ENCODE measurements around the gene FAM117A.
"Not testable (repeated sequence)": the region's sequence is repeated elsewhere in the genome, so short reads cannot be mapped to it uniquely, and the experiment has no call there.

The FAM117A gene

DNA sequence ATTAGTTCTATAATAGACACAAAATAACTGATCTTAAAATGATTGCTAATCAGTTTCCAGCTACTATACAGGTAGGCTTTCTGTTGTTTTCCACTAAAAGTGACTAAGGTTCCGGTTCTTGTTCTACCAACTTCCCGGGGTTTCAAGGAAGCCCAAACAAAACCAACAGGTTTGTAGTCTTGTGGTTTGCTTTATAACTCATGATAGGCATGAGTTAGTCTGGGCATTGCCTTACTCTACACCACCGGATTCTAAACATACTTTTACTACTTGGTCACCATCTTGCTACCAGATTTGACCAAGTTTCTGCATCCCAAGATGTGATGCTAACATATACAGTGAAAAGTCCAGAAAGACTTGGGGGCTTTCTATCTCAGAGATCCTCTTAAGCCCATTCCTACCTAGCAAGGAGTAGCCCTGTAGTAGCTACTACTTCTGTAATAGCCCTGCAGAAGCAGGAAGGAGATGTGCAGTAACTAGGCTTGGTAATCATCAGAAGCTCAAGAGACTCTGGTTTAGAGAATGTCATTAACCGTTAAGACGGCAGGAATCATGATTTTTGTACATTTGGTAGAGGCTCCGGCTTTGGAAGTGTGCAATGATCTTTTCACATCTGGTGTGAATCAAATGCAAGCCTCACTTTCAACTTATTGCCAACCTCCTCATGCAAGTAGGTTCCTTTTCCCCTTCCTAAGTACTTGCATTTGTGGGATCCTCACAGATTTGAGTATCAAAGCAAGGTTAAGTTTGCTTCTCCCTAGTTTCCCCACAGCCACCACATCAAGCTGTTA lies 1.6 kb downstream of the FAM117A start:
- DNase-seq, result no peak

DNA sequence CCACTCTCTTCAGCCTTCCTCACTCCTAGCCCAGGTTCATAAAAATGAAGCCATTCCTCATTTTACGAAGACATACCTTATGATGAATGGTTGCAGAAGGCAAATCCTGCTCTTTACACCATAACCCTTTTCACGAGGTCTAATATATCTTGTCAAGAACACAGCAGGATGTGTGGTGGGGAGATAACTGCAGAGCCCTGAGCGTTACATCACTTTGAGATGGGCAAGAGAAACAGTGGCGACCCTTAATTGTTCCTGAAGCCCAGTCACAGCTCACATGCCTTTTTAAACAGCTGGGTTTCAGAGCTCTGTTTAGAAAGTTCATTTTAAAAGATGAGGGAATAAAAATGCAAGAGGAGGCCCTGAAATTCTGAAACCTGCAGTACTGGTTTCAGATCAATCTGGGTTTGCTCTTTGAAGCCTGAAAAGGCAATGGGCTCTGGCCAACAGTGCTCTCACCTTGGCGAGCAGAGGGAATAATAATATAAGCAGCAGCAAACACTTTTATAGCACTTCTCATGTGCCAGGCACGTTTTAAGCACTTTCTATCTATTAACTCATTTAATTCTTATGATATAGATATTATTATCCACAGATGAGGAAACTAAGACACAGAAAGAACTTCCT lies 2.9 kb downstream of the FAM117A start:
- no peak for DNase-seq

DNA sequence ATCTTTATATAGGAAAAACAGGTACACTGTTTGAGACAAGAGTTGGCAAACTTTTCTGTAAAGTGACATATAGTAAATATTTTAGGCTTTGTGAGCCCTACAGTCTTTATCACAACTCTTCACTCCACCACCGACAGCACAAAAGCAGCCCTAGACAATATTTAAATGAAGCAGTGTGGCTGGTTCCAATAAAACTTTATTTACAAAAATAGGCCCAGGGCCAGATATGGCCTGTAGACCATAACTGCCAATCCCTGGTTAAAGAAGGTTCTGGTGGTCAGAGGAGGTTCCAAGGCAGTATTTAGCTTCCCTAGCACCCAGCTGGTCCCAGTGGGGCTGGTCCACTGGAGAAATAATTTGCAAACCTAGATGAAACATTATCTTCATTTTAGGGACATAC lies 3.6 kb downstream of the FAM117A start:
- DNase-seq, result no peak

DNA sequence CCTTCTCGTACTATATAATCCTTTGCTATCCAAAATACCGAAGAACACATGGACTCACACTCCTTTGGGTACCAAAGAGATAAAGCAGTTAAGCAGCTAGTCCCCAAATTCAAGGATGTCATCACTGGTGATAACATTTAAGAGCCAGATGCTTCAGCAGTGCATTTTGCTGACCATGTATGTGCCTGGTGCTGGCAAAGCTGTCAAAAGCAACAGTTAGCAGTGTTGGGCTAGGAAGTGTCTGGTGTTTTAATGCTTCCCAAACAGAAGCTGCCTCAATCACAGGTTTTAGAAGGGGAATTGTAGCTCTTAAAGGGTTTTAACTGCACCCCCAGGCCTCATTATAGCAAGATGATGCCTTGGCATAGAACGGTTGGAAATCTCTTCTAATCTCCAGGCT lies 4.7 kb downstream of the FAM117A start:
- DNase-seq, result no peak

DNA sequence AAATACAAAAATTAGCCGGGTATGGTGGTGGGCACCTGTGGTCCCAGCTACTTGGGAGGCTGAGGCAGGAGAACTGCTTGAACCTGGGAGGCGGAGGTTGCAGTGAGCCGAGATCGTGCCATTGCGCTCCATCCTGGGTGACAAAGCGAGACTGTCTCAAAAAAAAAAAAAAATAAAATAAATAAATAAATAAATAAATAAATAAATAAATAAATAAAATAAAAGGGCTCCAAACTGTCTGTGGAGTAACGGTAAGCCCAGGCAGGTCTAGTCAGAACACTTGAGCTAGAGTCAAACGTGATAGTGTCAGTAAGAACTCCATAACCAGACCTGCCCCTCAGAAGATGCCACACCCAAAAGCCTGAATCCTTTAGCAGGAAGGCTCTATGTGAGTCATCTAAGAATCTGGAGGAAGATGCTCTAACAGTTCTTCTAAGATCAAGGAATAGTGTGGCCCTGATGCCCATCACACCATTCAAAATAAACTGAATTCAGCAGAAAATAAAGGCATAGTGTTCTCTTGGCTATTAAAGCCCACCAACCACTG lies 5.4 kb downstream of the FAM117A start:
- not testable (repeated sequence) for DNase-seq

DNA sequence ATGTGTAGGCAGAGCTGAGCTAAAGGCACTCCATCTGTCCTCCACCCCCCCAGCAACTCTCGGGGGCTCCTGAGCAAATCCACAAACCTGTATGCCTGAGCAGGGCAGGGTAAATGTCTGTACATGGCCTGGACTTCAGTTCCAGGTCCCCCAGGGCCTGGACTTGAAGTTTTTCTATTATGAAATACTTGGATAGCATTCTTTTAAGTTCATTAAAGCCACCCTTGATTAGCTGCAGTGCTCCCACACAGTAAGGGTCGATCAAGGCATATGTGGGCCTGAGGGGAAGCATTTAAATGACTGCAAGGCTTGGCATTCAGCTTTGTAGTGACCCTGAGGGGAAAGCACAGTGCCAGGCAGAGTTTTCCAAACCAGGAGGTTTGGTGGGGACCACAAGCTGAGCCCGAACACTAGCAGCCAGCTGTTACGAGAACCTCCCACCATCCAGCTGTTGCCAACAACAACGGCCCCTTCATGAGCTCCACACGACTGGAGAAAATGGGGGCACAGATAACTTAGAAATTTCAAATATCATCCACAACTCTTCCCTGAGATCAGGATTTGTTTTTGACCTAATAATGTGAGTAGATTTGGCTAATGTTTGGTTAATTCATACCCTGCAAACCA lies 6.7 kb downstream of the FAM117A start:
- DNase-seq, result no peak

DNA sequence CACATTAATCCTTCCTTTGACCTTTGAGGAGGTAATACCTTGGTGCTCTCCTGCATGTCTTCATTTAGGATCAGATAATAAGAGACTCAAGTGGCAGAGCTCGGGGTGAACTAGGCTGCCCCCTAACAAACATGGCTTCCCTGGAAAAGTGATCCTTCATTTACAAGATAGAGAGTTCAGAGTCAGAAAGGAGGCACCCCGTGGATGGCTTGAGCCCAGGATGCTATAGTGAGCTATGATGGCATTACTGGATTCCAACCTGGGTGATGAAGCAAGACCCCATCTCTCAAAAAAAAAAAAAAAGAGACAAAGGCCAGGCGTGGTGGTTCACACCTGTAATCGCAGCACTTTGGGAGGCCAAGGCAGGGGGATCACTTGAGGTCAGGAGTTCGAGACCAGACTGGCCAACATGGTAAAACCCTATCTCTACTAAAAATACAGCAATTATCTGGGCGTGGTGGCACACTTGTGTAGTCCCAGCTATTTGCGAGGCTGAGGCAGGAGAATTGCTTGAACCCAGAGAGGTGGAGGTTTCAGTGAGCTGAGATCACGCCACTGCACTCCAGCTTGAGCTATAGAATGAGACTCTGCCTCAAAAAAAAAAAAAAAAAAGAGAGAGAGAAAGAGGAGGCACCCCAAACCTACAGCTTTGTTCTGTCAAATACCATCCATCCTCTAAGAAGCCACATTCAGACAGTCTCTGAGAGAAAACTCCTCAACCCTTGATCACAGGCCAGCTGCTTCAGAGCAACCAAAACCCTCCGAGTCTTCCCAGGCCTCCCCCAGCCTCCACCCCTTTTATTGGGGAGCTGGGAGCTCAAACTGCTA lies 7.4 kb downstream of the FAM117A start:
- no peak for DNase-seq

DNA sequence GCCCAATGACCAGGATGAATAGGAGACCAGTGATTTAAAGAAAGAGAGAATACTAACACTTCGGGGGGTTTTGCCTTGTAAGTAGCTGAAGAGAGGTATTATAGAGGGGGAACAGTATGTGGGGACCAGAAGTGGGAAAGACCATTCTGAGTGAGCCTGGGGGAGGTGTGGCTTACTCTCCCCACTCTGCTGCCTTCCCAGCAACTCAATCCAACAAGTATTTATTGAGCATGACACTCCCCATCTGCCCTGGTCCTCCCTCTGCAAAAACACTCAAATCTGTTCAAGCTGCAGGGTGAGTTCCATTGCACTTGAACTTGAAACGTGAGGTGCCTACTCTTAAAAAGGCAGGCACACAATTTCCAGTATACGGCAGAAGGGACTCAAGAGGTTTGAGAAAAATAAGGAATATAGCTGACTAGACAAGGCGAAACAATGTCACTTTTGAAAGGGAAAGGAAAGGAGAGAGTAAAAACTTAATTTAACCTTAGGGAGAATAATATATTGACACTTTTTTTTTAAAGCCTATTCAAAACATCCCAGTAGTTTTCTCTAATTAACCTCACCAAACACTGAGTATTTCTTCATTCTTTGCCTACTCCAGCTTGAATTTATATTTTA lies 8.2 kb downstream of the FAM117A start:
- DNase-seq, result no peak

DNA sequence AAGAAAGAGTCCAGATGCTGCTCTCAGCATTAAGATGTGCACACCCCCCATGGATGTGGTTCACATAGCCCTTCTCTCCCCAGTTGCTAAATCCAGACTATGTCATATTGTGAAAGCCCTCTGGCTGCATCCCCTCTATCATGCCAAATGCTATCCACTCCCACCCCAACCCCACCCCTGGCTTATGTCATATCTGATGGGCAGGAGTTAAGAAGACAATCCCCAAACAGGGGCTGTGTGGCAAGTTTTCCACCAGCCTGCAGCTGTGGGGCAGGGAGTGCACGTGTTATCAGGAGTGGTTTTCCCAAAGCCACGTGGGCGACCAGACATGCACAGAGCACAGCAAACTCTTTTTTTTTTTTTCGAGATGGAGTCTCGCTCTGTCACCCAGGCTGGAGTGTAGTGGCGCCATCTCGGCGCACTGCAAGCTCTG lies 10.0 kb downstream of the FAM117A start:
- no peak for DNase-seq

DNA sequence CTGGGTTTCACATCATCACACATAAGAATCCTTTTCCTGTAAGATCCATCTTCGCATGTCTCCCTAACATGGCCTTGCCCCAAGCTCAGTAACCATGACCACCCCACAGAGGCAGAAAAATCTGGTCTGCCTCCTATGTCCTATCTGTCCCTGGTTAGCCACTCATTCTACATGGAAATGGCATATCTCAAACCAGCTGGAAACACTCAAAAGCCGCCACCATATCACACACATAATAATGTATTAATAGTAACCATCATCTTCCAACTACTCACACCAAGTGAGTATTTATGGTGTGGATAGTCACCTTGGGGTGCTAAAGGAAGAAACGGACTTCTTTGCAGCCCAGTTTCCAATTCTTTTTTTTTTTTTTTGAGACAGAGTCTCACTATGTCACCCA lies 11.4 kb downstream of the FAM117A start:
- DNase-seq, result no peak

DNA sequence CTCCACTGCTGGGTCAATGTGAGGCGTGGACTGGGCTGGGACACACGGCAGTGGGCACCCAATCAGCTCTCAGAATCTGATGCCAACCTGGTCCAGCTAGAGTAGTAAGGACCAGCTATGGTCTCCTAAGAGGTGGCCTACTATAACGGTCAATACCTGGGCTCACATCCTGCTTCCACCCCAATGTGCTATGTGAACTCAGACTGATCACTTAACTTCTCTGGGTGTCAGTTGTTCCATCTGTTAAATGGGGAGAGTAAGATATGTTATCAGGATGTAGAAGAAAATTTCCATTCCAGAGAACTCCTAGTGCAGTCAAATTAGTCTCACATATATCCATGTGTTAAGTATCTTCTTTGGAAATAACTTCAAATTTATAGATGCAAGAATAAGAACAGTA lies 14.2 kb downstream of the FAM117A start:
- DNase-seq, result no peak

DNA sequence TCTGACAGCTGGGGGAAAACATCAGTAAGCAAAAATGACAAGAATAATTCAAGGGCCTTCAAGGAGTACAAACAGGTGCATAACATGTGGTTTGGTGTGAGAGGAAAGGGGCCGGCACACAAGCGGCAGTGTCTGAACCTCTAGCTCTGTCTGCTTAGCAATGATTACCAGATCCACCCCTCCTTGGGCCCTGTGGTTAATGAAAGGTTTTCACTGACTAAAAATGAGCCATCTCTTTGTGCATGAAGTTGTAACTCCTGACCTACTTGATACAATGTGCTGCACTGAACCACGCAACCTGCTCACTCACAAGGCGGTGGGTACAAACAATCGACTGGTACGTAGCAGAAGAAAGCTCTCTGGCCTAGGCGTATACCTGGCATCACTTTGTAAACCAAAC lies 15.1 kb downstream of the FAM117A start:
- DNase-seq, result peak; percentile 53

DNA sequence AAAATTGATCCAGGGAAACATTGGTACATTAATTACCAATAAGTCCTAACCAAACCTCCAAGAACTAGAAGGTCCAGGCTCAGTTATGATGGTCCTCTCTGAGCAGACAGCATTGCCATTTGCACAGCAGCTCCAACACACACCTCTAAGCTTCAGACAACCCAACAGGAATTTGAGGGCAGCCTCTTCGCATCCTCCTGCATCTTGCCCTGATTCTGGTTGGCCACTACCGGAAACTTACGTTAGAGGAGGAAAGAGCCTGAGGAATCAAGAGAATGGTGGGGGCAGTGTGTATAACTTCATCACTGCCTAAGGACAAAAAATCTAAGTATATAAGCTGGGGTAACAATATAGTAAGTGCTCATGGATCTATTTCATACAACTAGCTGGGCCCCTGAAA lies 15.7 kb downstream of the FAM117A start:
- DNase-seq, result no peak

DNA sequence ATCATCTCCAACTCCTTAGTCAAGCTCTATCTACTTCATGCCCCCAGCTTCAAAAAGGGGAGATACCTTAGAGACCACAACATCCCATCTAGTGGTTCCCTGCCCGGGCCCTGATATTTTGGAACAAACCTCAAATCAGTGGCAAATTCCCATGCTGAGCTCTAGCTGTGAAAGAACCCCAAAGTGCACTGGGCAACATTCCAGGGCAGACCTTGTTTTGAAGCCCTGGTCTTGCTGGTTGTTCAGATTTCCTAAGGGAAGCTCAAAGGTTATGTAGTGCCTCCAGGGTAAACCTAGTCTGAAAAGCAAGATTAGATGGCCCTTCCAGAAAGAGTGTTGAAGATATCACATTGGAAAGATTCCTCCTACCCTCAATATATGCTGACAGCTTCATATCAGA lies 16.3 kb downstream of the FAM117A start:
- DNase-seq, result no peak

DNA sequence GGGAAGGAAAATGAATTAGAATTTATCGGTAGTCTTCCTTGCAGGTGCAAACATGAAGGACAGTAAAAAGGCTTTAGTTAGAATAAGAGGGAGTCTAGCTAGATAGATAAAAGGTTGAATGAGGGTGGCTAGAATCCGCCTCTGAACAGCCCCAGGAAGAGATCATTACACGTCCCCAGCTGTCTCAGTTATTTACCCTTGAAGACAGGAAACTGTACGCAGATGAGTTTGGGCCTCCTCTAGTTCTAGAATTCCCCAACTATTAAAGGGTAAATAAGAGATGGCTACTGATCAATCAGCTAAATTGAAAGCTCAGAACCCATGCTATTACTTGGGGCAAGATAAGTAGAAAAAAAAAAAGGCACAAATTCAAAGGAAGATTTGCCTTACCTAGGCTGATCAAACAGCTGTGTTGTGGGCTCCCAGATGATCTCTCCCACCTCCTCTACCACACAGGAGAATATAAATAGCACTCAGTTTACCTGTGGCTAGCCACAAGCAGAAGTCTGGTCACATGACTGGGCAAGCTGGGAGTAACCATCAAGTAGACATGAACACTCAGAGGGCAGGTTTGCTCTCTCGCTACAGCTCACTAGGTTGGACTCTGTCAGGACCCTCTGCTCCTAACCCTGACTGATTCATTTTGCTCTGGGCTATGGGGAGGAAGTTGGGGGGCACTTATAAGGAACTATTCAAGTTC lies 17.0 kb downstream of the FAM117A start:
- no peak for DNase-seq

DNA sequence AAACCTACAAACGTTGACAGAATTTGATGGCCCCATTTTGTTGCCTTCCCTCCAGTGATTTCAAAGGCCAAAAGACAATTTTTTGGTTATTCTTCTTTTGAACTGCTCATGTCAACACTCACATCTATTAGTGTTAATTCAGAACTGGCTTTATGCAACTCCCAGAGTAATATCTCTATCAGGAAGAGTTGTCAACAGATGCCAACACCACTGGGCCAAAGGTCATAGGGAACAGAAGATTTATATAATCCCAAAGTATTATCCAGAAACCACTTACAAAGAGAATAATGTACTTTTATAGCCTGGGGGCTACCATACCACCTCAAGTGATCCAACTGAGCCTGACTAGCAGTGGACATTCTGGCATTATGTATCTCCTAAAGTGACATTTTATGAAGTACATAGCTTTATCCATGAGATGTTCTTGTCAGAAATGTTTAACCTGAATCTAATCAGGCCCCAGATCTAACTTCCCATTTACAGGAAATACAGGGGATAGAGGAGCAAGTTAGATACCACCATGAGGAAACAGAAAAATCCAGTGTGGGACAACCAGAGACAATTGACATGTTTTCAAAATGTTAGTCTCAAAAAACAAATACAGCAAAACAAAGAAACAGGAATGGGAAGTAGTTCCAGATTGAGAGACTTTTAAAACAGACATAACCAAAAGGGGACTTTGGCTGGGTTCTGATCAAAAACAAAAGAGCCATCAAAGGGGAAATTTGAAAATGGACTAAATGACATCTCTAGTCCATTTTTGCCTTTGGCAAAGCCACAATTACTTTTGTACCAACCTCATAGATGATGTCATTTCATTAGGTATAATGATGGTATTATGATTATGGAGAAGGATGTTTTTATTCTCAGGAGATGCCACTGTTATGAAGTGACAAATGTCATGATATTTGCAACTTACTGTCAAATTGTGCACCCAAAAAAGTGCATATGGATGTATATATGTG lies 18.5 kb downstream of the FAM117A start:
- DNase-seq, result no peak

DNA sequence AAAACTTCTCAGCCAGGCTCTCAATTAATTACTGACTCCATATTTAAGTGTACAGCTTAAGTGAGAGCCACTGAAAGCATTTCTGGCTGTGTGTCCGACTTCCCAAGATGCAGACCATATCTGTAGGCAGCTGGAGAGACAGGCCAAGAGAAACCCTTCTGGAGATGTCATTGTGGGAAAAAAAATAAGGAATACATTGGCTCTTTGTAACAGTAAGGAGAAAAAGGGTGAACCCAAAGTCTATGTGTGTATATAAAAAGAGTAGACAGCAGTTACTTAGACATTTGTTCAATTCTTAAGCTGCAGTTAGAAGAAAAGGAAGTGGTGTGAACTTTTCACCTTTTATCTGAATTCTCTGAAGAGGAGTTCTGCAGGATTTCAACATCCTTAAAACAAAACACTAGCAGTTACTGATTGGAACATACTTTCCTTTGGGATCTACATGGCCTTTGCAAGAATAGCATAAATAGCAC lies 21.7 kb downstream of the FAM117A start:
- no peak for DNase-seq

DNA sequence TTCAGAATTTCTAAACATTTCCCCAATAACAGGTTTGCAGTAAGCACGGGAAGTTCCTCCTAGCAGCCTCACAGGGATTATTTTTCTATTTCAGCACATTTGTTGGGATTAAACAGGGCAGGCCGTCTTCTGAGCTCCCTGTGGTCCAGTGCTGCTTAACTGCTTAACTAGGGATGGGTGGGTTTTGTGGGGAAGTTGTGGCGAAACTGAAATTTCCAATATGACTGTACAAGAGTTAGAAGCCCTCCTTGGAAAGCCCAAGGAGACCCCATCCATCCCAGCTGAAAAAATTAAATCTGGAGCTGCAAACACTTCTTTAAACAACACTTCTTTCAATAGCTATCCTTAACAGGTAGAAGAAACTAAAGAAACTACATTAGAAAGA lies 22.2 kb downstream of the FAM117A start:
- no peak for DNase-seq

DNA sequence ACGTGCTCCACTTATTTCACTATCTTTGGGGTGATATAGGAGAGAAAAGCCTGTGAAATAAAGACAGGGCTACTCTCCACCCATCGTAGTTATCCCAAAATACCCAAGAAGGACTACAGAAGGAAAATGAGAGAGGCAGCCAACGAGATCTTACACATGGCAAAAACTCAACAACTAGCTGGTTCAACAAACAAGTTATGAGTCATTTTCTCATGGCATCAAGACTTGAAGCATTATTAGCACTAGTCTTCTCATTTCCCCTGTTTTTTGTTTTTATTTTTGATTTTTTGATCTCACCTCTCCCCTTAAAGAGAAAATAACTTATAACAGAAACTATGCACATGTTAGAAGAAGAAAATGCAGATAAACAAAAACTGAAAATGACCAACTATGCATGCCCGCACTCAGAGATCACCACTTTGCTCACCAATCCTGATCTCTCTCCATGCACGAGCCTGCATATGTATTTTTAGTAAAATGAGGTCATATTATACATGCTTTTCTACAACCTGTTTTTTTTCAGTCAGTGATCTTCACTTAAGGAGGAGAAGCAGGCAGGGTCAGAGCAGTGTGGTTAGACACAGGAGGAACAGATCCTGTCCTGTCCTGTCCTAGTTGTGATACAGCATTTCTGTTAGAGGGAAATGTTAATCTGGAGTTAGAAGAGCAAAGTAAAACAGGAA lies 22.8 kb downstream of the FAM117A start:
- DNase-seq, result no peak

All from activated effector memory CD4-positive, alpha-beta T cell treated with Interleukin-2 at 50 U/mL for 16 hours (primary cell).